ENCODE measurements around the gene PFKFB3.

Gene PFKFB3

GRCh38 chr10:6260843-6261242, 58.1 kb downstream of the PFKFB3 start:
- POLR2A ChIA-PET: no interaction called here
- TF ChIP-seq FOXK2 (IDR thresholded peaks at IDR 0.05): no peak
- no peak for TF ChIP-seq ZNF384 (IDR thresholded peaks at IDR 0.05)
- TF ChIP-seq HDGF (IDR thresholded peaks at IDR 0.05; ENCODE audit: borderline replicate concordance): no peak
- no peak for TF ChIP-seq SP1 (IDR thresholded peaks at IDR 0.05)
- TF ChIP-seq LEF1 (IDR thresholded peaks at IDR 0.05; ENCODE audit: borderline replicate concordance): no peak
- TF ChIP-seq SUZ12 (IDR thresholded peaks at IDR 0.05): no peak
- TF ChIP-seq CTBP1 (IDR thresholded peaks at IDR 0.05; ENCODE audit: borderline replicate concordance): no peak
- TF ChIP-seq NFRKB (IDR thresholded peaks at IDR 0.05): no peak
- CTCF ChIA-PET: no interaction called here
- DNase-seq (ENCODE audit: extremely low spot score): no peak

- ChIA-PET POLR2A (no interaction called here), CTCF (interaction anchor here (0.6 kb wide), 1 partner anchor 354 kb away, joined by 3 read pairs; no protein-coding TSS in a partner anchor)
- TF ChIP-seq FOXM1 (IDR thresholded peaks at IDR 0.05; ENCODE audit: borderline replicate concordance) (no peak), ARNT (IDR thresholded peaks at IDR 0.05) (no peak), L3MBTL2 (conservative IDR thresholded peaks at IDR 0.05) (no peak), LEF1 (IDR thresholded peaks at IDR 0.05; ENCODE audit: borderline replicate concordance) (no peak), SP1 (IDR thresholded peaks at IDR 0.05) (no peak), CTBP1 (IDR thresholded peaks at IDR 0.05; ENCODE audit: borderline replicate concordance) (no peak), FOXA1 (IDR thresholded peaks at IDR 0.05) (no peak), TARDBP (IDR thresholded peaks at IDR 0.05) (no peak), ZNF384 (IDR thresholded peaks at IDR 0.05) (no peak), NFRKB (IDR thresholded peaks at IDR 0.05) (no peak)
- DNase-seq (ENCODE audit: extremely low spot score): no peak
Measured at GRCh38 chr10:6267941-6268340, 65.2 kb downstream of the PFKFB3 start.

GRCh38 chr10:6269432-6269831, 66.7 kb downstream of the PFKFB3 start:
- no peak for TF ChIP-seq TARDBP (IDR thresholded peaks at IDR 0.05)
- TF ChIP-seq ZNF384 (IDR thresholded peaks at IDR 0.05): no peak
- no peak for TF ChIP-seq FOXM1 (IDR thresholded peaks at IDR 0.05; ENCODE audit: borderline replicate concordance)
- no peak for TF ChIP-seq SUZ12 (IDR thresholded peaks at IDR 0.05)
- no peak for TF ChIP-seq PKNOX1 (IDR thresholded peaks at IDR 0.05)
- TF ChIP-seq NFRKB (IDR thresholded peaks at IDR 0.05): no peak
- TF ChIP-seq L3MBTL2 (conservative IDR thresholded peaks at IDR 0.05): no peak
- TF ChIP-seq FOXA1 (IDR thresholded peaks at IDR 0.05): no peak
- TF ChIP-seq CTBP1 (IDR thresholded peaks at IDR 0.05; ENCODE audit: borderline replicate concordance): no peak
- TF ChIP-seq ARNT (IDR thresholded peaks at IDR 0.05): no peak
- TF ChIP-seq FOXK2 (IDR thresholded peaks at IDR 0.05): no peak
- no peak for TF ChIP-seq SP1 (IDR thresholded peaks at IDR 0.05)
- CTCF ChIA-PET: no interaction called here
- no peak for DNase-seq (ENCODE audit: extremely low spot score)
- POLR2A ChIA-PET: no interaction called here

GRCh38 chr10:6269953-6270867, 67.5 kb downstream of the PFKFB3 start:
- CTCF ChIA-PET: no interaction called here
- POLR2A ChIA-PET: no interaction called here
- DNase-seq (ENCODE audit: extremely low spot score): no peak
- no peak for TF ChIP-seq ARNT (IDR thresholded peaks at IDR 0.05)
- TF ChIP-seq FOXK2 (IDR thresholded peaks at IDR 0.05): no peak
- no peak for TF ChIP-seq FOXM1 (IDR thresholded peaks at IDR 0.05; ENCODE audit: borderline replicate concordance)
- TF ChIP-seq SP1 (IDR thresholded peaks at IDR 0.05): no peak
- no peak for TF ChIP-seq SUZ12 (IDR thresholded peaks at IDR 0.05)
- TF ChIP-seq BHLHE40 (IDR thresholded peaks at IDR 0.05; ENCODE audit: borderline replicate concordance): no peak
- no peak for TF ChIP-seq ZNF384 (IDR thresholded peaks at IDR 0.05)
- no peak for TF ChIP-seq LEF1 (IDR thresholded peaks at IDR 0.05; ENCODE audit: borderline replicate concordance)
- TF ChIP-seq FOXA1 (IDR thresholded peaks at IDR 0.05): no peak
- TF ChIP-seq TARDBP (IDR thresholded peaks at IDR 0.05): no peak
- TF ChIP-seq L3MBTL2 (conservative IDR thresholded peaks at IDR 0.05): no peak
- no peak for TF ChIP-seq HDGF (IDR thresholded peaks at IDR 0.05; ENCODE audit: borderline replicate concordance)
- TF ChIP-seq CTBP1 (IDR thresholded peaks at IDR 0.05; ENCODE audit: borderline replicate concordance): no peak
- TF ChIP-seq PKNOX1 (IDR thresholded peaks at IDR 0.05): no peak
- TF ChIP-seq NFRKB (IDR thresholded peaks at IDR 0.05): no peak
- TF ChIP-seq ELF4 (IDR thresholded peaks at IDR 0.05): no peak

GRCh38 chr10:6270951-6271350, 68.2 kb downstream of the PFKFB3 start:
- no peak for TF ChIP-seq HDGF (IDR thresholded peaks at IDR 0.05; ENCODE audit: borderline replicate concordance)
- TF ChIP-seq ZNF384 (IDR thresholded peaks at IDR 0.05): no peak
- TF ChIP-seq LEF1 (IDR thresholded peaks at IDR 0.05; ENCODE audit: borderline replicate concordance): no peak
- no peak for TF ChIP-seq SUZ12 (IDR thresholded peaks at IDR 0.05)
- no peak for TF ChIP-seq NFRKB (IDR thresholded peaks at IDR 0.05)
- no peak for TF ChIP-seq TARDBP (IDR thresholded peaks at IDR 0.05)
- TF ChIP-seq BHLHE40 (IDR thresholded peaks at IDR 0.05; ENCODE audit: borderline replicate concordance): no peak
- no peak for TF ChIP-seq PKNOX1 (IDR thresholded peaks at IDR 0.05)
- TF ChIP-seq FOXA1 (IDR thresholded peaks at IDR 0.05): no peak
- TF ChIP-seq SP1 (IDR thresholded peaks at IDR 0.05): no peak
- no peak for TF ChIP-seq FOXM1 (IDR thresholded peaks at IDR 0.05; ENCODE audit: borderline replicate concordance)
- no peak for TF ChIP-seq CTBP1 (IDR thresholded peaks at IDR 0.05; ENCODE audit: borderline replicate concordance)
- no peak for TF ChIP-seq FOXK2 (IDR thresholded peaks at IDR 0.05)
- TF ChIP-seq ELF4 (IDR thresholded peaks at IDR 0.05): no peak
- no peak for TF ChIP-seq L3MBTL2 (conservative IDR thresholded peaks at IDR 0.05)
- DNase-seq (ENCODE audit: extremely low spot score): no peak

GRCh38 chr10:6271663-6272062, 68.9 kb downstream of the PFKFB3 start:
- no peak for DNase-seq (ENCODE audit: extremely low spot score)
- TF ChIP-seq LEF1 (IDR thresholded peaks at IDR 0.05; ENCODE audit: borderline replicate concordance): no peak
- no peak for TF ChIP-seq CTBP1 (IDR thresholded peaks at IDR 0.05; ENCODE audit: borderline replicate concordance)
- no peak for TF ChIP-seq BHLHE40 (IDR thresholded peaks at IDR 0.05; ENCODE audit: borderline replicate concordance)
- TF ChIP-seq ARNT (IDR thresholded peaks at IDR 0.05): no peak
- no peak for TF ChIP-seq NFRKB (IDR thresholded peaks at IDR 0.05)
- no peak for TF ChIP-seq L3MBTL2 (conservative IDR thresholded peaks at IDR 0.05)
- no peak for TF ChIP-seq FOXK2 (IDR thresholded peaks at IDR 0.05)
- no peak for TF ChIP-seq FOXM1 (IDR thresholded peaks at IDR 0.05; ENCODE audit: borderline replicate concordance)
- no peak for TF ChIP-seq PKNOX1 (IDR thresholded peaks at IDR 0.05)
- TF ChIP-seq TARDBP (IDR thresholded peaks at IDR 0.05): no peak
- no peak for TF ChIP-seq HDGF (IDR thresholded peaks at IDR 0.05; ENCODE audit: borderline replicate concordance)
- TF ChIP-seq ZNF384 (IDR thresholded peaks at IDR 0.05): no peak
- TF ChIP-seq SUZ12 (IDR thresholded peaks at IDR 0.05): no peak
- TF ChIP-seq ELF4 (IDR thresholded peaks at IDR 0.05): no peak
- no peak for TF ChIP-seq FOXA1 (IDR thresholded peaks at IDR 0.05)
- TF ChIP-seq SP1 (IDR thresholded peaks at IDR 0.05): no peak
- POLR2A ChIA-PET: no interaction called here
- CTCF ChIA-PET: no interaction called here

More at GRCh38 chr10:6270951-6271350, 68.2 kb downstream of the PFKFB3 start:
- ChIA-PET POLR2A (no interaction called here), CTCF (no interaction called here)
